SK-N-SH (cell line): ENCODE results near the gene CGB7. TPM values are rescaled to one million over a fixed set of nuclear protein-coding genes. Genes with fewer than 3 reads are reported as not detected.
A peak's percentile ranks its signal among the peaks of the same experiment; 100 is the strongest.
"Not testable (repeated sequence)": the region's sequence is repeated elsewhere in the genome, so short reads cannot be mapped to it uniquely, and the experiment has no call there.

Source experiments
- CTCF ChIA-PET: fragments of 300-600, 350-600 bp; formaldehyde crosslinking; extraction: SDS; loops from one replicate; lab custom pipeline; 2021; lab: Yijun Ruan, JAX
- POLR2A ChIA-PET: fragments of 350-600 bp; sonication (Branson Sonifier 250); formaldehyde crosslinking; extraction: SDS; loops from one replicate; lab custom pipeline; 2020; ENCODE audit warnings: antibody characterized with exemption, inconsistent platforms; lab: Yijun Ruan, JAX
- DNase-seq: peaks from one replicate; pipeline ENCODE4 v3.0.0; 2012
- H2AFZ ChIP-seq: fragments of 200-600 bp; sonication (generic); 2 replicates; pipeline ENCODE4 v1.8.1; 2016; ENCODE audit warnings: antibody characterized with exemption, mild to moderate bottlenecking, low read depth
- H3F3A ChIP-seq: fragments of 200-600 bp; sonication (generic); replicated peaks from 2 replicates; pipeline ENCODE3; 2016; ENCODE audit warnings: antibody characterized with exemption, mild to moderate bottlenecking; ENCODE audit not compliant: insufficient read depth
- H3K27ac ChIP-seq, 2 experiments: fragments of 200-500 bp in 1 of 2; fragments of 200-600 bp in 1 of 2; sonication (Bioruptor generic) in 1 of 2; sonication (generic), shearing (Covaris generic) in 1 of 2; 2 replicates each; pipeline versions ENCODE4 v1.5.1 to v1.6.1; 2014 to 2016; ENCODE audit warnings: low read depth in 2 of 2, inconsistent platforms in 1 of 2, low read length in 1 of 2, mild to moderate bottlenecking in 1 of 2, mixed read lengths in 1 of 2
- H3K27me3 ChIP-seq: fragments of 200-600 bp; sonication (generic), shearing (Covaris generic); 2 replicates; pipeline ENCODE4 v1.6.1; 2016; ENCODE audit warnings: mixed run types; ENCODE audit not compliant: insufficient read depth
- H3K36me3 ChIP-seq, 2 experiments: fragments of 200-500 bp in 1 of 2; fragments of 200-600 bp in 1 of 2; sonication (Bioruptor generic) in 1 of 2; sonication (generic) in 1 of 2; replicated peaks in 1 of 2; 2 replicates each; pipeline versions ENCODE3 to v1.5.1; 2014 to 2016; ENCODE audit warnings: low read length in 1 of 2, mild to moderate bottlenecking in 1 of 2; ENCODE audit not compliant: insufficient read depth in 2 of 2, control insufficient read depth in 1 of 2
- H3K4me1 ChIP-seq, 2 experiments: fragments of 200-500 bp in 1 of 2; fragments of 200-600 bp in 1 of 2; sonication (Bioruptor generic) in 1 of 2; sonication (generic), shearing (Covaris generic) in 1 of 2; 2 replicates each; pipeline versions ENCODE4 v1.5.1 to v1.6.1; 2014 to 2016; ENCODE audit warnings: low read depth in 1 of 2, low read length in 1 of 2, mixed run types in 1 of 2; ENCODE audit not compliant: insufficient read depth in 2 of 2, control insufficient read depth in 1 of 2
- H3K4me2 ChIP-seq: fragments of 200-600 bp; sonication (generic), shearing (Covaris generic); 2 replicates; pipeline ENCODE4 v1.6.1; 2017; ENCODE audit warnings: mixed run types
- H3K4me3 ChIP-seq, 2 experiments: fragments of 200-500 bp in 1 of 2; fragments of 200-600 bp in 1 of 2; sonication (Bioruptor generic) in 1 of 2; sonication (generic), shearing (Covaris generic) in 1 of 2; 2 replicates each; pipeline versions ENCODE4 v1.5.1 to v1.8.1; 2014 to 2016; ENCODE audit warnings: low read depth in 2 of 2, inconsistent platforms in 1 of 2, low read length in 1 of 2, mild to moderate bottlenecking in 1 of 2, mixed read lengths in 1 of 2, moderate library complexity in 1 of 2
- H3K79me2 ChIP-seq: fragments of 200-600 bp; sonication (generic); 2 replicates; pipeline ENCODE4 v1.8.1; 2017; ENCODE audit warnings: mild to moderate bottlenecking; ENCODE audit not compliant: insufficient read depth
- H3K9ac ChIP-seq: fragments of 200-600 bp; sonication (generic); 2 replicates; pipeline ENCODE4 v1.6.1; 2017; ENCODE audit warnings: mixed run types
- H3K9me2 ChIP-seq: fragments of 200-600 bp; sonication (generic); 2 replicates; pipeline ENCODE4 v1.6.1; 2017; ENCODE audit warnings: mixed run types
- H3K9me3 ChIP-seq: fragments of 200-600 bp; sonication (generic); 2 replicates; pipeline ENCODE4 v1.6.1; 2017; ENCODE audit warnings: mixed run types, mild to moderate bottlenecking, moderate library complexity
- H4K20me1 ChIP-seq: fragments of 200-600 bp; sonication (generic); 2 replicates; pipeline ENCODE4 v1.6.1; 2017; ENCODE audit warnings: mild to moderate bottlenecking, mixed run types; ENCODE audit not compliant: insufficient read depth
- CHD2 ChIP-seq: fragments of 150-350 bp; IDR thresholded peaks from 2 replicates; pipeline ENCODE4 v1.6.1; 2018; ENCODE audit warnings: low read length; ENCODE audit not compliant: partially characterized antibody
- CTCF ChIP-seq: fragments of 200-600 bp; sonication (generic); IDR thresholded peaks from 2 replicates; pipeline ENCODE4 v1.6.1; 2017; ENCODE audit warnings: antibody characterized with exemption, mild to moderate bottlenecking, moderate library complexity
- TAF1 ChIP-seq: IDR thresholded peaks from 2 replicates; pipeline ENCODE4 v1.6.1; 2012; ENCODE audit warnings: low read depth, mild to moderate bottlenecking, low read length, moderate library complexity, borderline replicate concordance
- WGBS: methylation state at CpG from one replicate; pipeline ENCODE4 v1.1.6; 2017; ENCODE audit warnings: low lambda C conversion rate; 5-methylcytosine and 5-hydroxymethylcytosine counted together
- polyA plus RNA-seq, 3 experiments: library from polyadenylated mRNA; depleted of rRNA; stranded (reverse); fragments of >200 nt; gene quantifications; 2 replicates each; pipeline ENCODE4 v1.2.3, GENCODE V29; 2012

CGB7 gene
- polyA plus RNA-seq, 1 of the 3 experiments (the other 2 are of a cell fraction), result 2.0 TPM

GRCh38 chr19:49019242-49019932 is 38.2 kb downstream of the CGB7 start:
- CTCF ChIA-PET, result interaction anchor here (0.9 to 3.3 kb wide), 15 partner anchors 8 to 282 kb away, joined by 3 to 17 read pairs (median 4); partner anchors contain the start of genes CGB2, GYS1, KCNA7 and RUVBL2
- H3K4me2 ChIP-seq, result peak overlapping the region; percentile 33; the same call in 1 of the 2 replicates
- POLR2A ChIA-PET, result interaction anchor here (1.7 kb wide), 1 partner anchor 10 kb away, joined by 7 read pairs; no protein-coding TSS in a partner anchor
- H3K4me3 ChIP-seq, result peak overlapping the region; percentile 23 to 46; a peak in 2 of 4 replicates
- DNase-seq, result peak; percentile 91
- H3K9ac ChIP-seq, result no peak overlapping the region
- H3K9me2 ChIP-seq, result no peaks in the 10 kb centered on the region
- H3K4me1 ChIP-seq, result peaks cover 0 to 35% of the 10 kb centered on the region in 2 experiments; a peak in 1 of 4 replicates
- H3K27ac ChIP-seq, result no peak overlapping the region
- WGBS, result 26% methylated on average over 18 of the region's 41 CpGs
- H3F3A ChIP-seq, result peaks cover 17% of the 10 kb centered on the region
- H2AFZ ChIP-seq, result no peak overlapping the region
- no peaks in the 10 kb centered on the region for H3K9me3 ChIP-seq
- no peaks in the 10 kb centered on the region for H3K79me2 ChIP-seq
- no peaks in the 10 kb centered on the region for H3K27me3 ChIP-seq
- TF ChIP-seq TAF1 (no peak), CTCF (peak; percentile 50), CHD2 (peak; percentile 50)
- H4K20me1 ChIP-seq, result no peaks in the 10 kb centered on the region
- peaks cover 0 to 16% of the 10 kb centered on the region in 2 experiments for H3K36me3 ChIP-seq

GRCh38 chr19:49018388-49019241 is 38.9 kb downstream of the CGB7 start:
- not testable (repeated sequence) for H3K79me2 ChIP-seq, H3K9me2 ChIP-seq, H4K20me1 ChIP-seq, H3K27me3 ChIP-seq, H3K9me3 ChIP-seq, H2AFZ ChIP-seq, H3K27ac ChIP-seq
- ChIA-PET CTCF (interaction anchor here (0.6 to 3.3 kb wide), 20 partner anchors 8 to 1662 kb away, joined by 3 to 17 read pairs (median 4); partner anchors contain the start of genes CGB2, GYS1, KCNA7 and RUVBL2), POLR2A (interaction anchor here (1.5 to 1.7 kb wide), 2 partner anchors 9 kb away, joined by 7 read pairs; no protein-coding TSS in a partner anchor)
- 27% methylated on average over 30 of the region's 50 CpGs for WGBS
- Histone ChIP-seq H3F3A (peaks cover 17% of the 10 kb centered on the region), H3K9ac (peak overlapping the region; percentile 18; the same call in 1 of the 2 replicates), H3K4me2 (peak overlapping the region; percentile 79), H3K36me3 (peaks cover 0 to 21% of the 10 kb centered on the region in 2 experiments), H3K4me1 (peaks cover 0 to 35% of the 10 kb centered on the region in 2 experiments; a peak in 1 of 4 replicates), H3K4me3 (peak overlapping the region; percentile 41 to 46)
- DNase-seq, result peak; percentile 34
